Endothelial cell of umbilical vein (primary cell): Measurements from ENCODE around the gene ENHO.

ENCODE experiments used
- CTCF ChIP-seq, 2 donors: IDR thresholded peaks; 1 replicate in 1 of 2; 2 replicates in 1 of 2; pipeline ENCODE4 v1.5.1; 2011; ENCODE audit warnings: low read length in 2 of 2, mild to moderate bottlenecking in 2 of 2, moderate library complexity in 2 of 2, control low read depth in 1 of 2, inconsistent platforms in 1 of 2, low read depth in 1 of 2; ENCODE audit not compliant: insufficient read depth in 1 of 2; ENCODE audit errors: extremely low read depth in 1 of 2
- EZH2 ChIP-seq: IDR thresholded peaks from 2 replicates; pipeline ENCODE4 v1.6.1; 2012; ENCODE audit warnings: borderline replicate concordance, low read depth, mild to moderate bottlenecking, moderate library complexity, low read length, inconsistent platforms; ENCODE audit not compliant: severe bottlenecking
- POLR2A ChIP-seq: IDR thresholded peaks from 2 replicates; pipeline ENCODE4 v1.6.1; 2012; ENCODE audit warnings: low read depth, mild to moderate bottlenecking, control low read depth, low read length
- POLR2AphosphoS5 ChIP-seq: IDR thresholded peaks from 2 replicates; pipeline ENCODE4 v1.6.1; 2012; ENCODE audit warnings: low read depth, mild to moderate bottlenecking, control low read depth, low read length, moderate library complexity; ENCODE audit not compliant: insufficient read depth

- TF ChIP-seq CTCF (IDR thresholded peaks at IDR 0.05; ENCODE audit: extremely low read depth in 1 of 2, insufficient read depth in 1 of 2, low read depth in 1 of 2, low read length in 2 of 2) (no peak), POLR2A (no peak), EZH2 (no peak), POLR2AphosphoS5 (no peak)
Observed at GRCh38 chr9:34566972-34567371, 44.2 kb upstream of the ENHO start.
